PC-3 (cell line): ENCODE measurements around the gene AGAP1.

ENCODE experiments used
- CTCF ChIP-seq: fragments of 300-600 bp; sonication (generic); conservative IDR thresholded peaks from 2 replicates; pipeline ENCODE4 v1.5.1; 2017; ENCODE audit warnings: antibody characterized with exemption, low read depth, mild to moderate bottlenecking, low read length
- EZH2 ChIP-seq: fragments of 300-600 bp; sonication (generic); IDR thresholded peaks from one replicate; pipeline ENCODE4 v1.6.1; 2017; ENCODE audit warnings: antibody characterized with exemption, mild to moderate bottlenecking, low read length; ENCODE audit not compliant: unreplicated experiment
- EZH2phosphoT487 ChIP-seq: fragments of 300-600 bp; sonication (generic); IDR thresholded peaks from 2 replicates; pipeline ENCODE4 v1.6.1; 2018; ENCODE audit warnings: mild to moderate bottlenecking, antibody characterized with exemption, low read length, borderline replicate concordance

DNA sequence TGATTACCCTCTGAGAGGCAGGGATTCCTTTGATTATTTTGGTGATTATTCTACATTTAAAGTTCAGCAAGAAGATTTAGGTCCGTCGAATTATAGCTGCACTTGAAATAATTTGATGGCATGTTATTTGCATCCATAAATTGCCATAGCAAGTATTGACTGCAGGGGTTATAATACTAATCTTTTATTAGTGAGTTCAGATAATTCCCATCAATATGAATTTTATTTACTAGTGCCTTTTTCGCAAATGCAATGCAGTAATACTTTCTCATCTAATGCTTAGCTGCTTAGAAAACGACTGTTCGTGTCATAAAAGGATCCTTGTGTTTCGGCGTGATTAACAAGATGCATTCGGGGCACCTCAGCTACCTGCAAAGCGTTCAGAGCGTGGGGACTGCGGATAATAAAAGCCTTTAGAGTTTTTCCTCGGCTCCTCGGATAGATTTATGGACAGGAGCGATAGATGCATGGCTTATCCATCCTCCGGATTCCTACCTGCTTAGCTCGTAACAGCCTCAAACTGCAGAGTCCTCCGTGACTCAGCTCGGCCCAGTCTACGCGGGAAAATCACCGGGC is 676.8 kb downstream of the AGAP1 start:
- TF ChIP-seq CTCF (no peak), EZH2 (no peak), EZH2phosphoT487 (no peak)
